AG10803 (cell line): Measurements from ENCODE around the gene CHMP6.

Experiments
- DNase-seq: peaks from one replicate; pipeline ENCODE4 v3.0.0; 2010; ENCODE audit warnings: low read depth
- H3K4me3 ChIP-seq: 2 replicates; pipeline ENCODE4 v1.5.1; 2011; ENCODE audit warnings: mild to moderate bottlenecking, low read length, control low read depth
- TF ChIP-seq, protein P1 (sequence below): conservative IDR thresholded peaks from 2 replicates; pipeline ENCODE4 v1.5.1; 2011; ENCODE audit warnings: mild to moderate bottlenecking, low read length, control low read depth, inconsistent platforms

The CHMP6 gene

DNA sequence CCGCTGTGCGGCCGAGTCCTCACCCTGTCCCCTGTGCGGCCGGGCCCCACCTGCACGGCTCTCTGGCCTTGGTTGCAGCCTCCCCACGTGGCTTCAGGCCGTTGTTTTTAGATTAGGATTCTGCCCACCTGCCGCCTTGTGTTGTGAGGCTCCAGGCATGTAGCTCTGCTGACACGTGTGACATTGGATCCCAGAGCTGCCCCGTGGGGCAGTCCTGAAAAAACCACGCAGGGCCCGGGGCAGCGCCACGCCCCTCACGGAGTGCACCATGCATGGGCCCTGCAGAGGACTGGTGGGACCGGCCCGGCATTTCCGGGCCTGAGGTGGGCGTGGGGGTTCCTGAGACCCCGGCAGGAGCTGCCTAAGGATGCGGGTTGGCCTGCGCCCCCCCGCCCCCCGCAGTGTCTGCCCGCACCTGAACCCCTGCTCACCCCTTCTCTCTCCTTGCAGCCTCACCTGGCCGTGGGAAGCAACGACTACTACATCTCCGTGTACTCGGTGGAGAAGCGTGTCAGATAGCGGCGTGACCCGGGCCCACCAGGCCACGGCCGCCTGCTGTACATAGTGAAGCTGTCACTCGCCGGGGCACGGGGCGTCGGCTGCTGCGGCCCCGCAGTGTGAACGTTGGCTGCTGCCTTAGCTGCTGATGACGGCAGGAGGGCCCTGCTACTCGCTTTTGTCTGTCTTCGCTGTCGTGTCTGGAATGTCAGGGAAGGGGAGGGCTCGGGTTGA is 27.7 kb upstream of the CHMP6 start:
- DNase-seq = no peak
- TF ChIP-seq, protein P1, sequence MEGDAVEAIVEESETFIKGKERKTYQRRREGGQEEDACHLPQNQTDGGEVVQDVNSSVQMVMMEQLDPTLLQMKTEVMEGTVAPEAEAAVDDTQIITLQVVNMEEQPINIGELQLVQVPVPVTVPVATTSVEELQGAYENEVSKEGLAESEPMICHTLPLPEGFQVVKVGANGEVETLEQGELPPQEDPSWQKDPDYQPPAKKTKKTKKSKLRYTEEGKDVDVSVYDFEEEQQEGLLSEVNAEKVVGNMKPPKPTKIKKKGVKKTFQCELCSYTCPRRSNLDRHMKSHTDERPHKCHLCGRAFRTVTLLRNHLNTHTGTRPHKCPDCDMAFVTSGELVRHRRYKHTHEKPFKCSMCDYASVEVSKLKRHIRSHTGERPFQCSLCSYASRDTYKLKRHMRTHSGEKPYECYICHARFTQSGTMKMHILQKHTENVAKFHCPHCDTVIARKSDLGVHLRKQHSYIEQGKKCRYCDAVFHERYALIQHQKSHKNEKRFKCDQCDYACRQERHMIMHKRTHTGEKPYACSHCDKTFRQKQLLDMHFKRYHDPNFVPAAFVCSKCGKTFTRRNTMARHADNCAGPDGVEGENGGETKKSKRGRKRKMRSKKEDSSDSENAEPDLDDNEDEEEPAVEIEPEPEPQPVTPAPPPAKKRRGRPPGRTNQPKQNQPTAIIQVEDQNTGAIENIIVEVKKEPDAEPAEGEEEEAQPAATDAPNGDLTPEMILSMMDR = no peak
- no peak overlapping the region for H3K4me3 ChIP-seq

- no peak overlapping the region for H3K4me3 ChIP-seq
- no peak for DNase-seq
- TF ChIP-seq, protein P1 = no peak
These were observed 27.1 kb upstream of the CHMP6 start for GRCh38 chr17:80964544-80964856.

GRCh38 chr17:80964859-80965580 is 26.6 kb upstream of the CHMP6 start:
- TF ChIP-seq, protein P1 = no peak
- no peak overlapping the region for H3K4me3 ChIP-seq
- DNase-seq = no peak

GRCh38 chr17:80965606-80966005 is 26.0 kb upstream of the CHMP6 start:
- no peak for DNase-seq
- TF ChIP-seq, protein P1 = no peak
- H3K4me3 ChIP-seq = no peak overlapping the region

GRCh38 chr17:80967404-80967872 is 24.2 kb upstream of the CHMP6 start:
- TF ChIP-seq, protein P1 = no peak
- no peak for DNase-seq
- no peak overlapping the region for H3K4me3 ChIP-seq

DNA sequence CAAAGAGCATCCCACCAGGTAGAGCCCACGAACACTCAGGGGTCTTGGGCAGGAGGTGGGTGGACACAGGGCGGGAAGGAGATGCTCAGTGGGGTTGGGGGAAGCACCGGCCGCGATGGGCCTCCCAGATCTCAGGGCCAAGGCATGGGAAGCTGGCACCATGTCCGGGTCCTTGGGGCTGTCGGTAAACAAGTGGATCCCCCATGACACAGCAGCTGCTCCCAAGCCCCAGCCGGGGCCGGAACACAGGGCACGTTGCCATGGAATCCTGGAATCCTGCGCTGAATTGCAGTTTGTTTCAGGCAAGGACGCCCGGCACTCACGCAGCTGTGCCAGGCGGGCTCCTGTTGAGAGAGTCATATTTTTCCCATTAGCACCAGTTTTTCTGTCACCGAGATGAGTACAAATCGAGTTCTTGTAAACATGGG is 23.0 kb upstream of the CHMP6 start:
- no peak overlapping the region for H3K4me3 ChIP-seq
- TF ChIP-seq, protein P1 = no peak
- DNase-seq = peak; percentile 60

- no peak for DNase-seq
- no peak overlapping the region for H3K4me3 ChIP-seq
- TF ChIP-seq, protein P1 = no peak
These were observed 22.5 kb upstream of the CHMP6 start for GRCh38 chr17:80969030-80969673.
